ENCODE results near the gene CHSY1.

Gene CHSY1

DNA sequence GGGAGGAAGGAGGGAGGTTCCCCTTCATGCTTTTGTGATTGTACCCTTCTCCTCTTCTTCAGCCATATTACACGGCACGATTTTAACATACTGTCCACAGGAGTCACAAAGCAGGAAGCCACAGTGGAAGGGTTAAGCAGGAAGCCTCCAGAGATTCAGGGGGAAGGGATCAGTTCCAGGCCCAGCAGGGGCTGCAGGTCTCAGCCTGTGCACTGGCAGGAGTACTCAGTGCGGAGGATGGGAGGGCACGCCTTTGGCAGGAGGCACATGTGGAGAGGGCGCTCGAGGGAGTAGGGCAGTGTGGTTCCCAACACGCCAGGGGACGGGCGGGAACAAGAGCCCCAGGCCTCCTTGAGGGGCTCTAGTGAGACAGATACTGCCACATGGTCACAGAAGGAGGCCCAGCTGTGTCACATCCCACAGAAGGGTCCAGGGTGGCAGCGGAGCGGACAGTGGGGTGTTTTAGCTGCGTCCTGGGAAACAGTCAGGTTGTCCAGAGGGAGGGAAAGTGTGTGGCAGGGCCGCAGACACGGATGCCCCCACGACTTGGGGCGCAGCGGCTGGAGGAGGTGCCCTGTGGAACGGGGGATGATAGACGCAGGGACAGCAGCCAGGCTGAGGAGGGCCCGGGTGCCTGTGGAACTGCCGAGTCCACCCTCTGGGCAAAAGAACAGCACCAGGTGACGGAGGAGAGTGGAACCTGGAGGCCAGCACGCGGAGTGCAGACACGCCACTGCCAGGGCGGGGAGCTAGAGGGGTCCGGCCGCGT, 77.5 kb downstream of the CHSY1 start:
- TF ChIP-seq, protein P1, sequence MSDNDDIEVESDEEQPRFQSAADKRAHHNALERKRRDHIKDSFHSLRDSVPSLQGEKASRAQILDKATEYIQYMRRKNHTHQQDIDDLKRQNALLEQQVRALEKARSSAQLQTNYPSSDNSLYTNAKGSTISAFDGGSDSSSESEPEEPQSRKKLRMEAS (IDR thresholded peaks at IDR 0.05), result no peak
- TF ChIP-seq, protein P2, sequence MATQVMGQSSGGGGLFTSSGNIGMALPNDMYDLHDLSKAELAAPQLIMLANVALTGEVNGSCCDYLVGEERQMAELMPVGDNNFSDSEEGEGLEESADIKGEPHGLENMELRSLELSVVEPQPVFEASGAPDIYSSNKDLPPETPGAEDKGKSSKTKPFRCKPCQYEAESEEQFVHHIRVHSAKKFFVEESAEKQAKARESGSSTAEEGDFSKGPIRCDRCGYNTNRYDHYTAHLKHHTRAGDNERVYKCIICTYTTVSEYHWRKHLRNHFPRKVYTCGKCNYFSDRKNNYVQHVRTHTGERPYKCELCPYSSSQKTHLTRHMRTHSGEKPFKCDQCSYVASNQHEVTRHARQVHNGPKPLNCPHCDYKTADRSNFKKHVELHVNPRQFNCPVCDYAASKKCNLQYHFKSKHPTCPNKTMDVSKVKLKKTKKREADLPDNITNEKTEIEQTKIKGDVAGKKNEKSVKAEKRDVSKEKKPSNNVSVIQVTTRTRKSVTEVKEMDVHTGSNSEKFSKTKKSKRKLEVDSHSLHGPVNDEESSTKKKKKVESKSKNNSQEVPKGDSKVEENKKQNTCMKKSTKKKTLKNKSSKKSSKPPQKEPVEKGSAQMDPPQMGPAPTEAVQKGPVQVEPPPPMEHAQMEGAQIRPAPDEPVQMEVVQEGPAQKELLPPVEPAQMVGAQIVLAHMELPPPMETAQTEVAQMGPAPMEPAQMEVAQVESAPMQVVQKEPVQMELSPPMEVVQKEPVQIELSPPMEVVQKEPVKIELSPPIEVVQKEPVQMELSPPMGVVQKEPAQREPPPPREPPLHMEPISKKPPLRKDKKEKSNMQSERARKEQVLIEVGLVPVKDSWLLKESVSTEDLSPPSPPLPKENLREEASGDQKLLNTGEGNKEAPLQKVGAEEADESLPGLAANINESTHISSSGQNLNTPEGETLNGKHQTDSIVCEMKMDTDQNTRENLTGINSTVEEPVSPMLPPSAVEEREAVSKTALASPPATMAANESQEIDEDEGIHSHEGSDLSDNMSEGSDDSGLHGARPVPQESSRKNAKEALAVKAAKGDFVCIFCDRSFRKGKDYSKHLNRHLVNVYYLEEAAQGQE (IDR thresholded peaks at IDR 0.05; ENCODE audit: low read depth), result no peak
- TF ChIP-seq ZBTB7A (IDR thresholded peaks at IDR 0.05; ENCODE audit: low read depth), result no peak
- TF ChIP-seq, protein P3, sequence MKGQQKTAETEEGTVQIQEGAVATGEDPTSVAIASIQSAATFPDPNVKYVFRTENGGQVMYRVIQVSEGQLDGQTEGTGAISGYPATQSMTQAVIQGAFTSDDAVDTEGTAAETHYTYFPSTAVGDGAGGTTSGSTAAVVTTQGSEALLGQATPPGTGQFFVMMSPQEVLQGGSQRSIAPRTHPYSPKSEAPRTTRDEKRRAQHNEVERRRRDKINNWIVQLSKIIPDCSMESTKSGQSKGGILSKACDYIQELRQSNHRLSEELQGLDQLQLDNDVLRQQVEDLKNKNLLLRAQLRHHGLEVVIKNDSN (IDR thresholded peaks at IDR 0.05), result no peak

DNA sequence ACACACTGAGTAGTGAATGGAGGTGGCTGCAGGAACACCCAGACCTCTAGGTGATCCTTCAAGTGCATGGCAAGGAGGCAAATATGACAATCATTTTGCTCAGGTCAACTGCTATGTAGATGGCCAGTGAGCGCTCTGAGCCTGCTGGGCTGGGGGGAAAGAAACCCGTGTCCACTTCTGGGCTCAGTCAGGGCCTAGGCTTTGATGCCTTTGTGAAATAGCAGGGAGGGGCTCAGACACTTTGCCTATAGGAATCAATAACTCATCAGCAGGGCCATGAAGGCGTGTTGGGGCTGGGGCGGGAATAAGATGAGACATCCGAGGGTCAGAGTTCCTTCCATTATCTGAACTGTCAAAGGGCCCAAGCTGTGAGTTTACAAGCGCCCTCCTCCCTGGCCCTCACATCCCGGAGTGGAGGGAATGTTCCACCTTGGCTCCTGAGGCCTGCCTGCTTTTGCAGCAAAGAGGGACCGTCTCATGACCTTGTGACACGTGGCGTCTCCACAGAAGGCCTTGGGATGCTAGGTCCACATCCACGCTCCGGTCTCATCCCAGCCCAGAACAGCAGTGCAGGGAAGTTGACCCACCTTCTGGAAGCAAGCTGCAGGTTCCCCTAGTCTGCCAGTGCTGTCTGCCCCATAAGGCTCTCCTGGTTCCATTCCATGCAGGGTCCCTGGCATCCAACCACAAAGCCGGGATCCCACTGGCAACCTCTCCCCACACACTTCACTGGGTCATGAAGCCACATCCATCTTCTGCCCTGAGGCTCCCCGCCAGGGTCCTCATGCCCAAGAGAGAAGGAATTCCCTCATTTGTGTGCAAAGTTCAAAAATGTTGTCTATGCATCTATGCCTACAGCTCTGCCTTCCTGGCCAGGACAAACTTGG, 78.4 kb downstream of the CHSY1 start:
- TF ChIP-seq YY1 (IDR thresholded peaks at IDR 0.05; ENCODE audit: low read depth) (no peak), RAD21 (IDR thresholded peaks at IDR 0.05; ENCODE audit: low read depth) (no peak), CEBPB (IDR thresholded peaks at IDR 0.05) (no peak), NFIC (IDR thresholded peaks at IDR 0.05) (no peak)
- TF ChIP-seq, protein P2 (IDR thresholded peaks at IDR 0.05; ENCODE audit: low read depth), result no peak

DNA sequence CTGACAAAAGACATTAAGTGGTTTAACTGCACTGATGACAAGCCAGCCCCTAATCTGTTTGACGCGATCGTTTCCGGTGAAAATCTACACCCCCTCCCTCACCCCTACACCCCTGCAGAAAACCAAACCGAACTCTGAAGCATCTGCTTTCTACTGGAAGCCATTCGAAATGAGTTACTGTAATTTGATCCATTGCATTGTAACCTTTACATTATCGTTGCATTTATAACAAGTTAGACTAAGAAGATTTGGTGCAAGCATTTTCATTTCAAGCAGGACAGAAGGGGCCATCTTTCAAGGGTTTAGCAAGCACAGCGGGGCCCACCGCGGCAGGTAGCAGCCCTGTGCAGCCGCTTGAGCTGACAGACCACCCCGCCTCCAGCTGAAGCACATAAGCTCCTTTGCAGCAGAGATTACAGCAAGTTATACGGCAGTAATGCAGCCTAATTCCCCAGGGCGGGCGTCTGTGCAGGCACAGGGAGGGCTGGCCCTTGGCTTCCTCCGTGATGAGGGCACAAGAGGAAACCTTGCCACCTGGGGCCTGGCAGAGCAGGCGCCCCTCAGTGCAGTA, 79.3 kb downstream of the CHSY1 start:
- TF ChIP-seq NFIC (IDR thresholded peaks at IDR 0.05), result no peak
- TF ChIP-seq CEBPB (IDR thresholded peaks at IDR 0.05), result no peak
- no peak for TF ChIP-seq ZBTB7A (IDR thresholded peaks at IDR 0.05; ENCODE audit: low read depth)
- no peak for TF ChIP-seq TCF12 (IDR thresholded peaks at IDR 0.05; ENCODE audit: low read depth)
- no peak for TF ChIP-seq EP300 (IDR thresholded peaks at IDR 0.05; ENCODE audit: borderline replicate concordance)
- TF ChIP-seq, protein P3 (IDR thresholded peaks at IDR 0.05), result no peak
- TF ChIP-seq FOXM1 (IDR thresholded peaks at IDR 0.05; ENCODE audit: borderline replicate concordance, low read depth), result no peak
- no peak for TF ChIP-seq YY1 (IDR thresholded peaks at IDR 0.05; ENCODE audit: low read depth)
- TF ChIP-seq, protein P1 (IDR thresholded peaks at IDR 0.05), result no peak
- TF ChIP-seq, protein P2 (IDR thresholded peaks at IDR 0.05; ENCODE audit: low read depth), result no peak
- TF ChIP-seq EGR1 (IDR thresholded peaks at IDR 0.05), result no peak

DNA sequence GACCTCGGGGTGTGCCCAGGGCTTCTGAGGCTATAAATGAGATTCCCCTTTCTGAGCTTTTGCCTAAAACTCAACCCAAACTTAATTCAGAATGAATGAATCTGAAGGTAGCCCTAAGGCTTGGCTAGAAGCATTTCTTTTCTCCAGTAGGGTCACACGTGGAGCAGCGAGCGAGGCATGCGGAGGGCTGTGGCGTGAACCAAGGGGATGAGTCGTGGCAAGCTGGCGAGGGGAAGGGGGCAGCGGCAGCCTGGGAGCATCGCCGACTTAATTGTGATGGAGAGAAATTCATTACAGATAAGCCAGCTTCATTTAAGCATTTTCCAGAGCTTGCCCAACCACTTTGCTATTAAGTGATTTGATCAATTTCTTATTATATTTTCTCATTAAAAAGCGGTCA, 79.9 kb downstream of the CHSY1 start:
- no peak for TF ChIP-seq TEAD4 (IDR thresholded peaks at IDR 0.05)
- TF ChIP-seq, protein P1 (IDR thresholded peaks at IDR 0.05), result no peak
- no peak for TF ChIP-seq ZBTB7A (IDR thresholded peaks at IDR 0.05; ENCODE audit: low read depth)
- TF ChIP-seq, protein P3 (IDR thresholded peaks at IDR 0.05), result no peak
- TF ChIP-seq TCF12 (IDR thresholded peaks at IDR 0.05; ENCODE audit: low read depth), result no peak
- TF ChIP-seq EGR1 (IDR thresholded peaks at IDR 0.05), result no peak
- no peak for TF ChIP-seq FOXM1 (IDR thresholded peaks at IDR 0.05; ENCODE audit: borderline replicate concordance, low read depth)
- no peak for TF ChIP-seq TAF1 (IDR thresholded peaks at IDR 0.05; ENCODE audit: low read depth)
- TF ChIP-seq, protein P2 (IDR thresholded peaks at IDR 0.05; ENCODE audit: low read depth), result no peak
- no peak for TF ChIP-seq YY1 (IDR thresholded peaks at IDR 0.05; ENCODE audit: low read depth)
- no peak for TF ChIP-seq NFIC (IDR thresholded peaks at IDR 0.05)
- no peak for TF ChIP-seq RAD21 (IDR thresholded peaks at IDR 0.05; ENCODE audit: low read depth)
- TF ChIP-seq CREB1 (IDR thresholded peaks at IDR 0.05; ENCODE audit: low read depth), result no peak

Measured in Ishikawa (cell line).